ENCODE measurements around the gene MEG3.
A peak's percentile ranks its signal among the peaks of the same experiment; 100 is the strongest.

MEG3 gene

DNA sequence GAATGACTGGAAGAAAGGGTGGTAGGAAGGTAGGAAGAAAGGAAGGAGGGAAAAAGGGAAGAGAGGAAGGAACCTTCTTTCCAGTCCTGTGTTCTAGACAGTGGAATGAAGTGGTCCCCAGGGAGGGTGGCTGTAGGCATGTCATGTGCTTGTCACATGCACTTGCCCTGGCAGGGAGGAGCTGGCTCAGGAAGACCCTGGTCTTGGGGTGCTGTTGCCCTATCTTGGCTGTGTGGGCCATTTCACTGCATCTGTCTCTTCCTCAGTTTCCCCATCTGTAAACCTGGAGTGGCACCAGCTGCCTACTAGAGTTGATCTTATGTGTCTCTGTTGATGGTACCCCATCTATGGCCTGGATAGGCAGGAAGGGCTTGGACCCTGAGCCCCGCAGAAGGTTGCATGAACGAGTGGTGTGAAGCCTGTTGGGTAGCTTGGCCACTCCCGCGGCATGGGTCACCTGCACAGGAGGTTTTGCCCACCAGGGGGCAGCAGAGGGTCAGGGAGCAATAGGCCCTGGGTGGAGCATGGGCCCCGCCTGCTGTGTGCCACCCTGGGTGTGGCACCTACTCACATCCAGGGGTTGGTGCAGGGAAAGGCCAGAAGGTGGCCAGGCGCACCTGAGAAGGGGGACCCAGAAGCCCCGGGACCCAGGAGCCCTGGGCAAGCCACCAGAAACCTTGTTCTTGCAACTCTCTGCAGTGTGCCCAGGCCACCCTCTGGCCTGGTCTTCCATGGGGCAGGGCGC, 25.1 kb downstream of the MEG3 start:
- Histone ChIP-seq H4K20me1 (ENCODE audit: control insufficient read depth, insufficient read depth, low read depth, low read length) (no peaks in the 10 kb centered on the region), H3K79me2 (ENCODE audit: control insufficient read depth, low read length) (no peaks in the 10 kb centered on the region), H3K4me3 (ENCODE audit: low read length) (no peak overlapping the region), H3K4me1 (ENCODE audit: control insufficient read depth, low read length) (no peaks in the 10 kb centered on the region), H3F3A (ENCODE audit: control insufficient read depth, insufficient read depth) (no peaks in the 10 kb centered on the region), H3K4me2 (ENCODE audit: low read length) (no peak overlapping the region), H3K27ac (ENCODE audit: low read depth, low read length) (no peak overlapping the region), H3K9me3 (ENCODE audit: control insufficient read depth, insufficient read depth, low read length) (no peaks in the 10 kb centered on the region), H3K36me3 (ENCODE audit: control insufficient read depth, low read length) (no peaks in the 10 kb centered on the region), H3K27me3 (ENCODE audit: control insufficient read depth, low read length) (no peaks in the 10 kb centered on the region), H3K9me2 (replicated peaks; ENCODE audit: control insufficient read depth, low read length) (no peaks in the 10 kb centered on the region)
- TF ChIP-seq, protein P1, sequence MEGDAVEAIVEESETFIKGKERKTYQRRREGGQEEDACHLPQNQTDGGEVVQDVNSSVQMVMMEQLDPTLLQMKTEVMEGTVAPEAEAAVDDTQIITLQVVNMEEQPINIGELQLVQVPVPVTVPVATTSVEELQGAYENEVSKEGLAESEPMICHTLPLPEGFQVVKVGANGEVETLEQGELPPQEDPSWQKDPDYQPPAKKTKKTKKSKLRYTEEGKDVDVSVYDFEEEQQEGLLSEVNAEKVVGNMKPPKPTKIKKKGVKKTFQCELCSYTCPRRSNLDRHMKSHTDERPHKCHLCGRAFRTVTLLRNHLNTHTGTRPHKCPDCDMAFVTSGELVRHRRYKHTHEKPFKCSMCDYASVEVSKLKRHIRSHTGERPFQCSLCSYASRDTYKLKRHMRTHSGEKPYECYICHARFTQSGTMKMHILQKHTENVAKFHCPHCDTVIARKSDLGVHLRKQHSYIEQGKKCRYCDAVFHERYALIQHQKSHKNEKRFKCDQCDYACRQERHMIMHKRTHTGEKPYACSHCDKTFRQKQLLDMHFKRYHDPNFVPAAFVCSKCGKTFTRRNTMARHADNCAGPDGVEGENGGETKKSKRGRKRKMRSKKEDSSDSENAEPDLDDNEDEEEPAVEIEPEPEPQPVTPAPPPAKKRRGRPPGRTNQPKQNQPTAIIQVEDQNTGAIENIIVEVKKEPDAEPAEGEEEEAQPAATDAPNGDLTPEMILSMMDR (IDR thresholded peaks at IDR 0.05; ENCODE audit: low read depth, low read length, poor library complexity, severe bottlenecking), result peak; percentile 87
- TF ChIP-seq EZH2phosphoT487 (IDR thresholded peaks at IDR 0.05; ENCODE audit: borderline replicate concordance, low read length), result no peak

DNA sequence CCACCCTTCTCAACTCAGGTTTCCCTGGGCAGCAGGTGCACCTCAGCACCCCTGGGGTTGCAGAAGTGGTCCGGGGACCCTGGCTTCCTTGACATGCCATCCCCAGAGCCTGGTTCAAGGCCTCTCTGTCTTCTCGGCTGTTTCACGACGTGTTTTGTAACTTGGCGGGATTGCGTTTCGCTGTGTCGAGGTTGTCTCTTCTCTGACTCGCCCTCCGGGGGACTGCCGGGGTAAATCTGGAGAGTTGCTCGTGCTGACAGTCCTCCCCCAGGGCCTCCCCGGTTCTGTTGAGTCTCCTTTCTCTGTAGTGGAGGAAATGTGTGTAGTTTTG, 25.6 kb downstream of the MEG3 start:
- Histone ChIP-seq H3F3A (ENCODE audit: control insufficient read depth, insufficient read depth) (no peaks in the 10 kb centered on the region), H3K9me2 (replicated peaks; ENCODE audit: control insufficient read depth, low read length) (no peaks in the 10 kb centered on the region), H3K27me3 (ENCODE audit: control insufficient read depth, low read length) (no peaks in the 10 kb centered on the region), H4K20me1 (ENCODE audit: control insufficient read depth, insufficient read depth, low read depth, low read length) (no peaks in the 10 kb centered on the region), H3K27ac (ENCODE audit: low read depth, low read length) (no peak overlapping the region), H3K9me3 (ENCODE audit: control insufficient read depth, insufficient read depth, low read length) (no peaks in the 10 kb centered on the region), H3K79me2 (ENCODE audit: control insufficient read depth, low read length) (no peaks in the 10 kb centered on the region), H3K4me2 (ENCODE audit: low read length) (no peak overlapping the region), H3K36me3 (ENCODE audit: control insufficient read depth, low read length) (no peaks in the 10 kb centered on the region), H3K4me3 (ENCODE audit: low read length) (no peak overlapping the region), H3K4me1 (ENCODE audit: control insufficient read depth, low read length) (no peaks in the 10 kb centered on the region)
- no peak for TF ChIP-seq EZH2phosphoT487 (IDR thresholded peaks at IDR 0.05; ENCODE audit: borderline replicate concordance, low read length)
- TF ChIP-seq, protein P1 (IDR thresholded peaks at IDR 0.05; ENCODE audit: low read depth, low read length, poor library complexity, severe bottlenecking), result no peak

DNA sequence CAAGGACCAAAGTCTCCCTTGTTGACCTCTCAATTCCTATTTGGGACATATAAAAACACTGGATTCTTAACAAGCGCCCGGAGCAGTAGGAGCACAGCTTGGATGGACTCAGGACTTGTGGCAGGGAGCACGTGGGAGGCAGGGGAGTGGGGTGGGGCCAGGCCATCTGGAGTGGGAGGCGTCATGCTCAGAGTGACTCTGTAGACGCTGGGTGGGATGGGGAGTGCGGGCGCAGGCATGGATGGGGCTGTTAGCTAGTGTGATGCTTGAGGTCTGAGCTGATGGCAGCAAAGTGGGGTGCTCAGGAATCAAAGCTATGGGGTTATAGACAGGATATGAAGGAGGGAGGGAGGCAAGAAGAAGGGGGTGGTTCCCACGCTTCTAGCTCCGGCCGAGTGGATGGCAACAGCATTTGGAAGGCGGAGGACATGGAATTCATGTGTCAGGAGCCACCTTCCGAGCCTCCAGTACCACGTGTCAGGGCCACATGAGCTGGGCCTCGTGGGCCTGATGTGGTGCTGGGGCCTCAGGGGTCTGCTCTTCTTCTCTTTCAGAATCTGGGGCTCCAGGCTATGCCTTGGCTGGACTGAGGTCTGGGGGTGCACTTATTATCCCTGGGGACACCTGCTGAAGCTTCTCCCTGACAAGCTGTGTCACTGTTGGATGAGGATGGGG, 26.2 kb downstream of the MEG3 start:
- Histone ChIP-seq H3K9me2 (replicated peaks; ENCODE audit: control insufficient read depth, low read length) (no peaks in the 10 kb centered on the region), H3K4me3 (ENCODE audit: low read length) (no peak overlapping the region), H3F3A (ENCODE audit: control insufficient read depth, insufficient read depth) (no peaks in the 10 kb centered on the region), H3K36me3 (ENCODE audit: control insufficient read depth, low read length) (no peaks in the 10 kb centered on the region), H3K79me2 (ENCODE audit: control insufficient read depth, low read length) (no peaks in the 10 kb centered on the region), H3K4me1 (ENCODE audit: control insufficient read depth, low read length) (no peaks in the 10 kb centered on the region), H3K27me3 (ENCODE audit: control insufficient read depth, low read length) (no peaks in the 10 kb centered on the region), H3K9me3 (ENCODE audit: control insufficient read depth, insufficient read depth, low read length) (no peaks in the 10 kb centered on the region), H3K4me2 (ENCODE audit: low read length) (no peak overlapping the region), H3K27ac (ENCODE audit: low read depth, low read length) (no peak overlapping the region), H4K20me1 (ENCODE audit: control insufficient read depth, insufficient read depth, low read depth, low read length) (no peaks in the 10 kb centered on the region)
- TF ChIP-seq, protein P1 (IDR thresholded peaks at IDR 0.05; ENCODE audit: low read depth, low read length, poor library complexity, severe bottlenecking), result no peak
- TF ChIP-seq EZH2phosphoT487 (IDR thresholded peaks at IDR 0.05; ENCODE audit: borderline replicate concordance, low read length), result no peak

Data from DOHH2 (cell line).